SJSA1 (cell line): ENCODE measurements around the gene HMCES. TPM values are rescaled to one million over a fixed set of nuclear protein-coding genes. Genes with fewer than 3 reads are reported as not detected.
A peak's percentile ranks its signal among the peaks of the same experiment; 100 is the strongest.

Source experiments
- DNase-seq, 2 experiments: peaks; one replicate each; pipeline ENCODE4 v3.0.0-alpha.2; 2015 to 2020; ENCODE audit warnings: low spot score in 2 of 2, low read depth in 1 of 2
- H3K27ac ChIP-seq: fragments of 250-450 bp; sonication (Bioruptor Pico); 2 replicates; pipeline ENCODE4 v1.5.1; 2020; ENCODE audit warnings: mild to moderate bottlenecking, moderate library complexity
- H3K27me3 ChIP-seq: fragments of 250-450 bp; sonication (Bioruptor Pico); replicated peaks from 2 replicates; pipeline ENCODE4 v1.5.1; 2020; ENCODE audit warnings: mild to moderate bottlenecking, moderate library complexity
- H3K36me3 ChIP-seq: fragments of 250-450 bp; sonication (Bioruptor Pico); 2 replicates; pipeline ENCODE4 v1.5.1; 2020; ENCODE audit warnings: mild to moderate bottlenecking
- H3K4me1 ChIP-seq: fragments of 250-450 bp; sonication (Bioruptor Pico); replicated peaks from 2 replicates; pipeline ENCODE4 v1.6.1; 2021; ENCODE audit warnings: mild to moderate bottlenecking
- H3K4me3 ChIP-seq: fragments of 250-450 bp; sonication (Bioruptor Pico); 2 replicates; pipeline ENCODE4 v1.5.1; 2020; ENCODE audit warnings: mild to moderate bottlenecking
- H3K9me3 ChIP-seq: fragments of 250-450 bp; sonication (Bioruptor Pico); replicated peaks from 2 replicates; pipeline ENCODE4 v1.5.1; 2020; ENCODE audit warnings: mild to moderate bottlenecking
- total RNA-seq: library from RNA; depleted of rRNA; stranded (reverse); fragments of >200 nt; shearing (Covaris generic); gene quantifications from 2 replicates; pipeline ENCODE4 v1.2.3, GENCODE V29; 2014

The HMCES gene
- total RNA-seq, 1 experiment from 2014 or later, result 22.2 TPM

- Histone ChIP-seq H3K36me3 (peaks cover 18% of the 10 kb centered on the region), H3K27me3 (0 out of 2 replicates have a peak, but pooled peaks cover 3% of the 10 kb centered on the region), H3K4me3 (peak overlapping the region; percentile 60), H3K9me3 (no peaks in the 10 kb centered on the region), H3K27ac (peak overlapping the region; percentile 82), H3K4me1 (peaks cover 20% of the 10 kb centered on the region)
- DNase-seq, result peak; percentile 40 to 46
Observed at GRCh38 chr3:129315223-129315997, 36.7 kb downstream of the HMCES start.

GRCh38 chr3:129315998-129316247 lies 37.3 kb downstream of the HMCES start:
- Histone ChIP-seq H3K9me3 (no peaks in the 10 kb centered on the region), H3K4me3 (peak overlapping the region; percentile 60), H3K4me1 (peaks cover 20% of the 10 kb centered on the region), H3K27me3 (0 out of 2 replicates have a peak, but pooled peaks cover 3% of the 10 kb centered on the region), H3K36me3 (peaks cover 18% of the 10 kb centered on the region), H3K27ac (peak overlapping the region; percentile 88)
- no peak for DNase-seq

DNA sequence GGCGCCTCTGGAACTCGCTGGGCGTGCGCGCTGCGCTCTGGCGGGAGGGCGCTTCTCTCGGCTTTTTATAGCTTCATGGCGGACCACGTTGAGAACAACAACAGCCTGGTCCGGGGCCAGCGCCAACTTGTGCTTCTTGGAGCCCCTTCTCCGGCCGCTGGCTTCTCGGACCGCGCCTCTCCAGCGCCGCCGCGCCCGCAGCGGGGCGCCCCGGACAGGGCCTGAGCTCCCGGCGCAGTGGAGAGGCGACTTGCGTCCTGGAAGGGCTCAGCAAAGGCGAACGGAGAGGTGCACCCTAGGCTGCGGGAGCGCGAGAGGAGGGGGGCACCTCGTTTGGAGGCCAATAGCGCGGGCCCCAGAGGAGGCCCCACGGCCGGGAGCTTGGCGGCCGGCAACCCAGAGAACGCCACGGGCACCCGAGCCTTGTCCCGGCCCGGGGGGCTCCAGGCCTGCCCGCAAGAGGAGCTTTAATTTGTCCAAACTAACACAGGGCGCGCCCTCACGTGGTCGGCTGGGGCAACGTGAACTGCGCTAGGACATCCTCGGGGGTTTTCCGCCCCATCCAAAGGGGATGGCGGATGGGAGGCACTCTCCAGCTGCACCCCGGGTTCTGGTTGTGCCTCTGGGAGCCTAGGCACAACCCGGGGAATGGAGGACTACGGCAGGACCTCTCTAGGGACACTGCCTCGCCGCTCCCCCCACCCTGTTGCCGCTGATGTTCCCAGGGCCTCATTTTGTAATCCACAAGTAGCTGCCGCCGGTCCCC lies 37.8 kb downstream of the HMCES start:
- Histone ChIP-seq H3K4me1 (peaks cover 20% of the 10 kb centered on the region), H3K27ac (peak overlapping the region; percentile 88), H3K27me3 (0 out of 2 replicates have a peak, but pooled peaks cover 3% of the 10 kb centered on the region), H3K4me3 (peak overlapping the region; percentile 60), H3K9me3 (no peaks in the 10 kb centered on the region), H3K36me3 (peaks cover 18% of the 10 kb centered on the region)
- DNase-seq, result peak; percentile 84 to 87

DNA sequence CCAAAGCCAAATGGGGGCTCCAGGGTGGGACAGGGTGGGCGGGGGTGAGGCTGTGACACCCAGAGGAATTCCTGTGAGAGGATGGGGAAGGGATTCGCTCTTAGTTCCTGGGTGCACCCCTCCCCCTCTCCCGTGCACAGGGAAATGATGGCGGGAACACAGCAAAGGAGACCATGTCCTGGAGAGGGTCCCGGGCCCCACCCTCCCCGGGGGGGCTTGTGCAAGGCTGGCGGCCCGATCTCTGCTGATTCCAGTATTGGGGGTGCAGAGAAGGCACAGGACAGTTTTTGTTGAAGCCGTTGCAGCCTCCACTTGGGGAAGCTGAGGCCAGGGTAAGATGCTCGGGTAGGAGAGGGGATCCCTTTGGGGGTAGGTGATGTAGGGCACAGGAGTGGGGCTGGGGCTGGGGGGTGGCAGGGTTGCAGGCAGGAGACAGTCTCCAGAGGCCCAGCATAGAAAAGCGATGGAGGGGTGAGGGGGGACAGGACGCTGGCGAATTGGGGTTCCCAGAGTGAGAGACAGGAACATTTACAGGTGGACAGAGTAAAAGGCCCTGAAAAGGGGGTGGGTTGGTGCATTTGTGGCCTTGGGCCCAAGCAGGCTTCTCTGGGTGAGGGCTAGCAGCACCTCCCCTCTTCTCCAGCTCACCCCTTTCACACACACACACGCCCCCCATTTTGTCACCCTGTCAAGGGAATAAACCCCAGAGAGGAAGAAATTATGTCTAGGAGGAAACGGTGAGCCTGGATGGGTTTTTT lies 38.5 kb downstream of the HMCES start:
- peaks cover 18% of the 10 kb centered on the region for H3K36me3 ChIP-seq
- 0 out of 2 replicates have a peak, but pooled peaks cover 3% of the 10 kb centered on the region for H3K27me3 ChIP-seq
- H3K27ac ChIP-seq, result peak overlapping the region; percentile 88
- peaks cover 20% of the 10 kb centered on the region for H3K4me1 ChIP-seq
- H3K4me3 ChIP-seq, result peak overlapping the region; percentile 60
- peak in 1 of 2 experiments; percentile 33 for DNase-seq
- H3K9me3 ChIP-seq, result no peaks in the 10 kb centered on the region

- Histone ChIP-seq H3K9me3 (no peaks in the 10 kb centered on the region), H3K27ac (no peak overlapping the region), H3K4me1 (peaks cover 20% of the 10 kb centered on the region), H3K36me3 (peaks cover 18% of the 10 kb centered on the region), H3K27me3 (no peaks in the 10 kb centered on the region), H3K4me3 (no peak overlapping the region)
- DNase-seq, result peak in 1 of 2 experiments; percentile 31
Observed at GRCh38 chr3:129317848-129318247, 39.2 kb downstream of the HMCES start.

DNA sequence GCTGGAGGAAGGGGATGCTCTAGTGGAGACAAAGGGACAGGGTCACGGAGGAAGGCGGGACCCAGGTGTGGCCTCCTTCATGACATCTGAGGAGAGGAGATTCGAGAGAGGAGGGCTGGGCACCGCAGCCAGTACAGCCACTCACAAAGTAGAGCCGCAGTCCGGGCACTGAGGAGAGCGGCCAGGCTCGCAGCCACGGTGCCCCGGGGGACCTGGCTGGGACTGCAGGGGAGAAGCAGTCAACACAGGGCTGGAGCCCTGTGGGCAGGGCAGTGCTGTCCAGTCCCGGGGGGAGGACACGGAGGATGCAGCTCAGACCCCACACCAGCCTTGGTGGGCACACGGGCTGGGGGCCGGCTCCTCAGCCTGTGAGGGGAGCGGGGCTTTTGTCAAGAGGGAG lies 40.3 kb downstream of the HMCES start:
- Histone ChIP-seq H3K4me1 (peaks cover 14% of the 10 kb centered on the region), H3K4me3 (no peak overlapping the region), H3K36me3 (peaks cover 8% of the 10 kb centered on the region), H3K27me3 (no peaks in the 10 kb centered on the region), H3K9me3 (no peaks in the 10 kb centered on the region), H3K27ac (no peak overlapping the region)
- peak in 1 of 2 experiments; percentile 34 for DNase-seq

DNA sequence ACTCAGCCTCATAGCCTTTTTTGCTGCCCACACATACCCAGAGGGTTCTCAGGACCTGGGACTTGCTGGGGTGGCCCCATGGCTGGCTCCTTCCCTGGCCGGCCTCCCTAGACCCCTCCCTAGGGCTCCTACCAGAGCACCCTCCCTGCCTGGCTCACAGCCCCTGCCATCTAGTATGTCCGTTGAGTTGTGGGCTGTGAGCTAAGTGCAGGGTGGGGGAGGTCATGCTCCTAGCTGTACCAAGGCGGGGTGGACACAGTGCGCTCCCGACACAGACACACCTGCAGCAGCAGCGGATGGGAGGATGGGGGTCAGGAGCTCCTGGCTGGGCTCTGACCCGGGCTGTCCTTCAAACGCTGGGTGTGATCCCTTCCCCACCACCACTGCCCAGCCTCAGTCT lies 41.6 kb downstream of the HMCES start:
- H3K4me1 ChIP-seq, result peaks cover 6% of the 10 kb centered on the region
- H3K27me3 ChIP-seq, result no peaks in the 10 kb centered on the region
- peaks cover 4% of the 10 kb centered on the region for H3K36me3 ChIP-seq
- peak in 1 of 2 experiments; percentile 34 for DNase-seq
- no peak overlapping the region for H3K27ac ChIP-seq
- no peaks in the 10 kb centered on the region for H3K9me3 ChIP-seq
- H3K4me3 ChIP-seq, result no peak overlapping the region

- H3K36me3 ChIP-seq, result no peaks in the 10 kb centered on the region
- H3K4me1 ChIP-seq, result peaks cover 6% of the 10 kb centered on the region
- H3K27ac ChIP-seq, result no peak overlapping the region
- no peak for DNase-seq
- H3K27me3 ChIP-seq, result no peaks in the 10 kb centered on the region
- no peak overlapping the region for H3K4me3 ChIP-seq
- no peaks in the 10 kb centered on the region for H3K9me3 ChIP-seq
Observed at GRCh38 chr3:129320825-129321487, 42.3 kb downstream of the HMCES start.

GRCh38 chr3:129321887-129322286 lies 43.2 kb downstream of the HMCES start:
- H3K36me3 ChIP-seq, result no peaks in the 10 kb centered on the region
- H3K4me3 ChIP-seq, result no peak overlapping the region
- H3K27ac ChIP-seq, result no peak overlapping the region
- H3K9me3 ChIP-seq, result no peaks in the 10 kb centered on the region
- DNase-seq, result no peak
- peaks cover 3% of the 10 kb centered on the region for H3K4me1 ChIP-seq
- H3K27me3 ChIP-seq, result no peaks in the 10 kb centered on the region

GRCh38 chr3:129323651-129324294 lies 45.1 kb downstream of the HMCES start:
- Histone ChIP-seq H3K4me3 (no peak overlapping the region), H3K36me3 (no peaks in the 10 kb centered on the region), H3K27ac (no peak overlapping the region), H3K27me3 (no peaks in the 10 kb centered on the region), H3K9me3 (no peaks in the 10 kb centered on the region), H3K4me1 (no peaks in the 10 kb centered on the region)
- DNase-seq, result no peak

DNA sequence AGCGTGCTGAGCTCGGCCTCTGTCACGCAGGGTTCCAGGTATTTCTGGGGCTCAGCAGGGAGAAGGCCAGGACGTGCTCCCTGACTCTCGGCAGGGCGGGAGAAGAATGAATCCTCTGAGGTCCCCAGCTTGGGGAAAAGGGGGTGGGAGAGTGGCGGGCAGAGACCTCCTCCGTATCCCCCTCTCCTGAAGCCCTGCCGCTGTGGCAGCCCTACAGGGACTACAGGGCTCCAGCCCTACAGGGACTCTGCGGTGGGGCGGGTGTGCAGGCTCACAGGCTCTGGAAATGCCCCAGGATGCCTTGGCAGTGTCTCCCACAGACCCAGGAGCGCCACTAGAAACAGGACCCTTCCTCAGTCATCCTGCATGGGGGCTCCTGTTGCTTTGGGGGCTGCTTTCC lies 46.2 kb downstream of the HMCES start:
- no peak for DNase-seq
- Histone ChIP-seq H3K27me3 (no peaks in the 10 kb centered on the region), H3K4me3 (no peak overlapping the region), H3K9me3 (no peaks in the 10 kb centered on the region), H3K27ac (no peak overlapping the region), H3K4me1 (no peaks in the 10 kb centered on the region), H3K36me3 (no peaks in the 10 kb centered on the region)

DNA sequence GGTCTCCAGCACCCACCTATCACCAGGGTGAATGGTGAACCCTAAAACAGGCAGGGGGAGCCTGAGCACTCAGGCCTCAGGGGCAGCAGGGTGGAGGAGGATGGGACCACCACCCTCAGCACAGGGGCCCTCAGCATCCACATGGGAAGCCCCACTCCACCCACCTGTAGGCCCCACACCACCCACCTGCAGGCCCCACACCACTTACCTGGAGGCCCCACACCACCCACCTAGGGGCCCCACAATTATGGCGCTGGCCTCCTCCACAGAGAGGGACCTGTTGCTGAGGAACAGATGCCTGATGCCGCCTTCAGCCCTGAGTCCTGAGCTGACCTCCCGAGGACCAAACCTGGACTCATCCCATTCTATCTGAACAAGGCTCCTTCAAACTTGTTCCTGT lies 46.7 kb downstream of the HMCES start:
- DNase-seq, result no peak
- H3K36me3 ChIP-seq, result no peaks in the 10 kb centered on the region
- no peaks in the 10 kb centered on the region for H3K4me1 ChIP-seq
- H3K27me3 ChIP-seq, result no peaks in the 10 kb centered on the region
- H3K4me3 ChIP-seq, result no peak overlapping the region
- H3K9me3 ChIP-seq, result no peaks in the 10 kb centered on the region
- no peak overlapping the region for H3K27ac ChIP-seq

GRCh38 chr3:129326138-129326537 lies 47.5 kb downstream of the HMCES start:
- DNase-seq, result no peak
- no peak overlapping the region for H3K27ac ChIP-seq

More at GRCh38 chr3:129326138-129326537, 47.5 kb downstream of the HMCES start:
- H3K4me3 ChIP-seq, result no peak overlapping the region
- no peaks in the 10 kb centered on the region for H3K9me3 ChIP-seq
- H3K4me1 ChIP-seq, result no peaks in the 10 kb centered on the region
- H3K27me3 ChIP-seq, result no peaks in the 10 kb centered on the region
- H3K36me3 ChIP-seq, result no peaks in the 10 kb centered on the region
